Measurements from ENCODE around the gene C11orf21.

The C11orf21 gene

GRCh38 chr11:2320568-2321310 lies 19.0 kb upstream of the C11orf21 start:
- no peak for DNase-seq

- no peak for DNase-seq
Measured at GRCh38 chr11:2319791-2320472, 18.2 kb upstream of the C11orf21 start.

- no peak for DNase-seq
Measured at GRCh38 chr11:2318707-2319106, 17.0 kb upstream of the C11orf21 start.

GRCh38 chr11:2318123-2318522 lies 16.4 kb upstream of the C11orf21 start:
- DNase-seq, result no peak

- no peak for DNase-seq
Measured at GRCh38 chr11:2317354-2318050, 15.8 kb upstream of the C11orf21 start.

GRCh38 chr11:2316963-2317244 lies 15.2 kb upstream of the C11orf21 start:
- no peak for DNase-seq

- no peak for DNase-seq
Measured at GRCh38 chr11:2316169-2316962, 14.6 kb upstream of the C11orf21 start.

- DNase-seq, result no peak
Measured at GRCh38 chr11:2315395-2316168, 13.9 kb upstream of the C11orf21 start.

GRCh38 chr11:2314525-2315394 lies 13.0 kb upstream of the C11orf21 start:
- peak; percentile 36 for DNase-seq

GRCh38 chr11:2314136-2314524 lies 12.4 kb upstream of the C11orf21 start:
- no peak for DNase-seq

- DNase-seq, result no peak
Measured at GRCh38 chr11:2313051-2313951, 11.6 kb upstream of the C11orf21 start.

- DNase-seq, result no peak
Measured at GRCh38 chr11:2312232-2313042, 10.7 kb upstream of the C11orf21 start.

- DNase-seq, result peak; percentile 21
Measured at GRCh38 chr11:2311353-2312133, 9.8 kb upstream of the C11orf21 start.

- no peak for DNase-seq
Measured at GRCh38 chr11:2310786-2311352, 9.2 kb upstream of the C11orf21 start.

- no peak for DNase-seq
Measured at GRCh38 chr11:2310073-2310785, 8.5 kb upstream of the C11orf21 start.

- no peak for DNase-seq
Measured at GRCh38 chr11:2309251-2310072, 7.7 kb upstream of the C11orf21 start.

- DNase-seq, result no peak
Measured at GRCh38 chr11:2308713-2309112, 7.0 kb upstream of the C11orf21 start.

Measured in DMS79 (cell line).